Testis (tissue), 2 donors: Measurements from ENCODE around the gene NUP54.

Experiments
- POLR2A ChIP-seq: fragments of 450-650 bp; IDR thresholded peaks from one replicate; pipeline ENCODE4 v1.6.1; 2017; ENCODE audit warnings: antibody characterized with exemption, mild to moderate bottlenecking, moderate library complexity
- TF ChIP-seq, protein P1 (sequence below), 3 experiments: fragments of 450-650 bp in 2 of 3; fragments of 200-600 bp in 1 of 3; sonication (generic) in 1 of 3; IDR thresholded peaks; one replicate each; pipeline ENCODE4 v1.5.1; 2016 to 2019; ENCODE audit warnings: antibody characterized with exemption in 3 of 3, mild to moderate bottlenecking in 2 of 3, moderate library complexity in 1 of 3

DNA sequence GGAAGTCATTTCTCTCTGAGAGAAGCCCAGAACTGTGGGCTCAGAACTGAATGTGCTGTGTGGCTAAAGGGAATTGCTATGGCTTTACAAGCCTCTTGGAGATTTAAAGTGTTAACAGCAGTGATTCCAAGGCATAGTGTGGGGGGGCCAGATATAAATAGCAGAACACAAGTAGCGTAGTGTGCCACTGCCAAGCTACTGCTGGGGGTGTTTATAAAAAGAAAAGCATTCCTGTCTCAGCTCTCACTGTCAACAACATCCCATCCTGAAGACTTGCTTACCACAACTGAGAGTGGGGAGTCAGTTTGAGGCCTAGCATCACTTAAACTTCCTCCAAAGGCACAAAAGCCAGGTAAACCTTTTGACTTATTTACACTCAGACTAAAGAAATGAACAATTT lies 73.7 kb downstream of the NUP54 start, which contains the start of gene ART3:
- TF ChIP-seq, protein P1, sequence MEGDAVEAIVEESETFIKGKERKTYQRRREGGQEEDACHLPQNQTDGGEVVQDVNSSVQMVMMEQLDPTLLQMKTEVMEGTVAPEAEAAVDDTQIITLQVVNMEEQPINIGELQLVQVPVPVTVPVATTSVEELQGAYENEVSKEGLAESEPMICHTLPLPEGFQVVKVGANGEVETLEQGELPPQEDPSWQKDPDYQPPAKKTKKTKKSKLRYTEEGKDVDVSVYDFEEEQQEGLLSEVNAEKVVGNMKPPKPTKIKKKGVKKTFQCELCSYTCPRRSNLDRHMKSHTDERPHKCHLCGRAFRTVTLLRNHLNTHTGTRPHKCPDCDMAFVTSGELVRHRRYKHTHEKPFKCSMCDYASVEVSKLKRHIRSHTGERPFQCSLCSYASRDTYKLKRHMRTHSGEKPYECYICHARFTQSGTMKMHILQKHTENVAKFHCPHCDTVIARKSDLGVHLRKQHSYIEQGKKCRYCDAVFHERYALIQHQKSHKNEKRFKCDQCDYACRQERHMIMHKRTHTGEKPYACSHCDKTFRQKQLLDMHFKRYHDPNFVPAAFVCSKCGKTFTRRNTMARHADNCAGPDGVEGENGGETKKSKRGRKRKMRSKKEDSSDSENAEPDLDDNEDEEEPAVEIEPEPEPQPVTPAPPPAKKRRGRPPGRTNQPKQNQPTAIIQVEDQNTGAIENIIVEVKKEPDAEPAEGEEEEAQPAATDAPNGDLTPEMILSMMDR (IDR thresholded peaks at IDR 0.05), result no peak
- TF ChIP-seq POLR2A, result no peak
